Measurements from ENCODE around the gene SLC44A3.

Gene SLC44A3

GRCh38 chr1:94942171-94943128, 122.3 kb downstream of the SLC44A3 start:
- DNase-seq (ENCODE audit: insufficient read length, low spot score) (no peak), FAIRE-seq (no peak)
- no peak for TF ChIP-seq POLR2A (IDR thresholded peaks at IDR 0.05; ENCODE audit: low read depth, low read length)
